ENCODE measurements around the gene DCLK1.

The DCLK1 gene

GRCh38 chr13:35930665-35931631, 200.2 kb downstream of the DCLK1 start:
- Histone ChIP-seq H3K9me3 (ENCODE audit: insufficient read depth, low read depth, low read length) (peaks cover 5% of the 10 kb centered on the region; the same call in 1 of the 2 replicates), H3K36me3 (ENCODE audit: insufficient read depth, low read length) (no peaks in the 10 kb centered on the region), H3K4me2 (ENCODE audit: low read depth, low read length, poor library complexity, severe bottlenecking) (no peak overlapping the region), H3K27me3 (ENCODE audit: insufficient read depth, low read length, poor library complexity, severe bottlenecking) (no peaks in the 10 kb centered on the region), H3K9me2 (replicated peaks; ENCODE audit: low read depth, low read length) (no peaks in the 10 kb centered on the region), H3K4me3 (ENCODE audit: low read length, poor library complexity, severe bottlenecking) (no peak overlapping the region), H3K4me1 (ENCODE audit: insufficient read depth, low read length, poor library complexity, severe bottlenecking) (no peaks in the 10 kb centered on the region), H3K79me2 (ENCODE audit: insufficient read depth, low read length) (no peaks in the 10 kb centered on the region), H4K20me1 (ENCODE audit: insufficient read depth, low read length, poor library complexity, severe bottlenecking) (no peaks in the 10 kb centered on the region), H3F3A (ENCODE audit: low read depth) (no peaks in the 10 kb centered on the region), H2AFZ (ENCODE audit: low read length) (no peak overlapping the region), H3K9ac (ENCODE audit: low read depth, low read length, poor library complexity, severe bottlenecking) (no peak overlapping the region)
- TF ChIP-seq, protein P1, sequence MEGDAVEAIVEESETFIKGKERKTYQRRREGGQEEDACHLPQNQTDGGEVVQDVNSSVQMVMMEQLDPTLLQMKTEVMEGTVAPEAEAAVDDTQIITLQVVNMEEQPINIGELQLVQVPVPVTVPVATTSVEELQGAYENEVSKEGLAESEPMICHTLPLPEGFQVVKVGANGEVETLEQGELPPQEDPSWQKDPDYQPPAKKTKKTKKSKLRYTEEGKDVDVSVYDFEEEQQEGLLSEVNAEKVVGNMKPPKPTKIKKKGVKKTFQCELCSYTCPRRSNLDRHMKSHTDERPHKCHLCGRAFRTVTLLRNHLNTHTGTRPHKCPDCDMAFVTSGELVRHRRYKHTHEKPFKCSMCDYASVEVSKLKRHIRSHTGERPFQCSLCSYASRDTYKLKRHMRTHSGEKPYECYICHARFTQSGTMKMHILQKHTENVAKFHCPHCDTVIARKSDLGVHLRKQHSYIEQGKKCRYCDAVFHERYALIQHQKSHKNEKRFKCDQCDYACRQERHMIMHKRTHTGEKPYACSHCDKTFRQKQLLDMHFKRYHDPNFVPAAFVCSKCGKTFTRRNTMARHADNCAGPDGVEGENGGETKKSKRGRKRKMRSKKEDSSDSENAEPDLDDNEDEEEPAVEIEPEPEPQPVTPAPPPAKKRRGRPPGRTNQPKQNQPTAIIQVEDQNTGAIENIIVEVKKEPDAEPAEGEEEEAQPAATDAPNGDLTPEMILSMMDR (conservative IDR thresholded peaks at IDR 0.05; ENCODE audit: low read length): no peak
- no peak for TF ChIP-seq EZH2phosphoT487 (IDR thresholded peaks at IDR 0.05; ENCODE audit: borderline replicate concordance)

DNA sequence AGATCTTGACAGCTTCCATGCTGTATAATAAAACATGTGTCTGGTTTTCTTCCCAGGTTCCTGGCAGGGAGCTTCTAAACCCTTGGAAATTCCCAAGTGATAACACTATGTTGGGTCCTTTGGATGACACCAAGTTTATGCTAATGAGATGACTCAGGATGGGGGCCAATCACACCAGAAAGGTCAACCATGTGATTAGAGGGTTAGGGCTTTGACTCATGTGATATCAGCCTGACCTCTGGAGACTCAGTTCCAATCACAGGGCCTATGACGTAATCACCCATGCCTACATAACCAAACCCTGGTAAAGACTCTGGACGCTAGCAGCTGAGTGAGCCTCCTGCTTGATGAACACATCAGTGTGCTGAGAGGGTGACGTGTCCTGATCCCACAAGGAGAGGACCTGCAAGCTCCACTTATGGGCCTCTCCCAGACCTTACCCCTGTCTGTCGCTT, 203.6 kb downstream of the DCLK1 start:
- TF ChIP-seq EZH2phosphoT487 (IDR thresholded peaks at IDR 0.05; ENCODE audit: borderline replicate concordance): no peak
- TF ChIP-seq, protein P1 (conservative IDR thresholded peaks at IDR 0.05; ENCODE audit: low read length): no peak
- Histone ChIP-seq H3K9me2 (replicated peaks; ENCODE audit: low read depth, low read length) (no peaks in the 10 kb centered on the region), H3K9me3 (ENCODE audit: insufficient read depth, low read depth, low read length) (0 out of 2 replicates have a peak, but pooled peaks cover 3% of the 10 kb centered on the region), H3K4me1 (ENCODE audit: insufficient read depth, low read length, poor library complexity, severe bottlenecking) (no peaks in the 10 kb centered on the region), H3K27me3 (ENCODE audit: insufficient read depth, low read length, poor library complexity, severe bottlenecking) (no peaks in the 10 kb centered on the region), H3K79me2 (ENCODE audit: insufficient read depth, low read length) (no peaks in the 10 kb centered on the region), H2AFZ (ENCODE audit: low read length) (no peak overlapping the region), H3K4me2 (ENCODE audit: low read depth, low read length, poor library complexity, severe bottlenecking) (no peak overlapping the region), H4K20me1 (ENCODE audit: insufficient read depth, low read length, poor library complexity, severe bottlenecking) (no peaks in the 10 kb centered on the region), H3K36me3 (ENCODE audit: insufficient read depth, low read length) (no peaks in the 10 kb centered on the region), H3K4me3 (ENCODE audit: low read length, poor library complexity, severe bottlenecking) (no peak overlapping the region), H3F3A (ENCODE audit: low read depth) (no peaks in the 10 kb centered on the region), H3K9ac (ENCODE audit: low read depth, low read length, poor library complexity, severe bottlenecking) (no peak overlapping the region)

DNA sequence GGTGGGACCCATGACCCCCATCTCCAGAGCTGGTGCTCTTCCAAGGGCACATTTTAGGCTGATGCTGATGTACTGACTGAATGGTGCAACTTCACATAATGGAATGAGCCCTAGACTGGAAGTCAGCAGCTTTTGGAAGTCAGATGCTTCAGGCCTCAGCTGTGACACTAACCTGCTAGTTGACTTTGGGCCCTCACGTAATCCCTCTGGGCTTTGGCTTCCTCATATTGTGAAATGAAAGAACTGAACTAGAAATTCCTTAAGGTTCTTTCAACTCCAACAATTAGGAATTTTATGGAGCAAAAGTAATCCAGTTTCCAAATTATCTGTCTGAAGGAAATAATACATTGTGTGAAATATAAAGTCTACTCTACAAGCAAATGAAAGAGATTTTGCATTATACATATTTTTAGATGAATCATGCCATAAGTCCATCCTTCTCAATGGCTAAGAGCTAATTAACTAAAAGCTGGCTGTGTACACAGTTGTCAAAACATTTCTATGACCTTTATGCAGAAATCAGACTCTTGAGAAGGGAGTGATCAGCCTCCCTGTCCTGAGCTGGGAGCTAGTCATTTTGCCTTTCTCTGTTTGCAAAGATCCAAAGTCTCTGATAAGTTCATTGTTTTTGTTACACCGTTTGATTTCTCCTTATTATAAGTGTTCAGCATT, 204.2 kb downstream of the DCLK1 start:
- Histone ChIP-seq H3K4me3 (ENCODE audit: low read length, poor library complexity, severe bottlenecking) (no peak overlapping the region), H3K79me2 (ENCODE audit: insufficient read depth, low read length) (no peaks in the 10 kb centered on the region), H3K4me2 (ENCODE audit: low read depth, low read length, poor library complexity, severe bottlenecking) (no peak overlapping the region), H3F3A (ENCODE audit: low read depth) (no peaks in the 10 kb centered on the region), H2AFZ (ENCODE audit: low read length) (no peak overlapping the region), H3K9me2 (replicated peaks; ENCODE audit: low read depth, low read length) (no peaks in the 10 kb centered on the region), H4K20me1 (ENCODE audit: insufficient read depth, low read length, poor library complexity, severe bottlenecking) (no peaks in the 10 kb centered on the region), H3K27me3 (ENCODE audit: insufficient read depth, low read length, poor library complexity, severe bottlenecking) (no peaks in the 10 kb centered on the region), H3K9me3 (ENCODE audit: insufficient read depth, low read depth, low read length) (0 out of 2 replicates have a peak, but pooled peaks cover 2% of the 10 kb centered on the region), H3K36me3 (ENCODE audit: insufficient read depth, low read length) (no peaks in the 10 kb centered on the region), H3K4me1 (ENCODE audit: insufficient read depth, low read length, poor library complexity, severe bottlenecking) (no peaks in the 10 kb centered on the region), H3K9ac (ENCODE audit: low read depth, low read length, poor library complexity, severe bottlenecking) (no peak overlapping the region)
- no peak for TF ChIP-seq EZH2phosphoT487 (IDR thresholded peaks at IDR 0.05; ENCODE audit: borderline replicate concordance)
- TF ChIP-seq, protein P1 (conservative IDR thresholded peaks at IDR 0.05; ENCODE audit: low read length): no peak

All from Loucy (cell line).